ENCODE results near the gene ZNRF3.
"Not testable (repeated sequence)": the region's sequence is repeated elsewhere in the genome, so short reads cannot be mapped to it uniquely, and the experiment has no call there.

ZNRF3 gene

GRCh38 chr22:29080106-29080975 lies 197.0 kb downstream of the ZNRF3 start:
- Mint-ChIP-seq H3K9me3 (no peaks in the 10 kb centered on the region), H3K36me3 (ENCODE audit: low read depth) (no peaks in the 10 kb centered on the region), H3K27me3 (ENCODE audit: low read depth) (peaks cover 49% of the 10 kb centered on the region), H3K4me1 (ENCODE audit: low read depth) (peaks cover 3% of the 10 kb centered on the region), H3K27ac (no peak overlapping the region), H3K4me3 (no peak overlapping the region)
- DNase-seq (ENCODE audit: low spot score), result no peak

DNA sequence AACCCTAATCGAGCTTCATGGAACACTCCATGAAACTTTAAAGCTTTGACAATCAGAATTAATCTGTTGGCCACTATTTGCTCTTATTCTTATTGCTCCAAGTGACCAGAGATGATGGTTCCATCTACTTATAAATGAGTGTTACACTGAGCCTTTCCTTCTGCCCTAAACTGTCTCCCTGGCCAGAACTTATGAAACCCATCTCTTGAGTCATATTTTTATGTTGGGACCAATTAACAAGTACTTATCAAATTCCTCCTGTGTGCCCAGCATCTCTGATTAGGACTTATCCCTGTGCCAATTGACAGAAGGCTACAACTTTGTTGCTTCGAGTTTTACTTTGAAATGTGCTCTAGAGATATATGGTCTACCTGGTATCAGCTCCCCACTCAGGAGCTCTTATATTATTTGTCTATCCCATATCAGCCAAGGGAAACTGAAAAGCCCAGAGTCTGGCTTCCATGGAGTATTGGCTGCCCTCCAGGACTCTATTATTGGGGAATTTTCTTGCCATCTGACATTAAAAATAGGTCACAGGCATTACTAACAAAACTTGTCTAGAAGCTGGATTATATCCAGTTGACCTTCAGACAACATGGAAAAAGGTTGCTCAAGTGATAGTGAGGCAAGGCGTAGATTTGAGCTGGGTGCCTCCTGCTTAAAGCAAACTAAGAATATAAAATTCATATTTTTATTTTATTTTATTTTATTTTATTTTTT lies 198.3 kb downstream of the ZNRF3 start:
- H3K4me1 Mint-ChIP-seq (ENCODE audit: low read depth), result peaks cover 3% of the 10 kb centered on the region
- no peak for DNase-seq (ENCODE audit: low spot score)
- H3K27me3 Mint-ChIP-seq (ENCODE audit: low read depth), result peaks cover 38% of the 10 kb centered on the region
- H3K4me3 Mint-ChIP-seq, result no peak overlapping the region
- no peaks in the 10 kb centered on the region for H3K36me3 Mint-ChIP-seq (ENCODE audit: low read depth)
- no peak overlapping the region for H3K27ac Mint-ChIP-seq
- no peaks in the 10 kb centered on the region for H3K9me3 Mint-ChIP-seq

GRCh38 chr22:29082826-29083545 lies 199.6 kb downstream of the ZNRF3 start:
- Mint-ChIP-seq H3K9me3 (no peaks in the 10 kb centered on the region), H3K4me1 (ENCODE audit: low read depth) (peaks cover 3% of the 10 kb centered on the region), H3K4me3 (no peak overlapping the region), H3K27me3 (ENCODE audit: low read depth) (peaks cover 35% of the 10 kb centered on the region), H3K36me3 (ENCODE audit: low read depth) (no peaks in the 10 kb centered on the region), H3K27ac (no peak overlapping the region)
- DNase-seq (ENCODE audit: low spot score), result no peak

DNA sequence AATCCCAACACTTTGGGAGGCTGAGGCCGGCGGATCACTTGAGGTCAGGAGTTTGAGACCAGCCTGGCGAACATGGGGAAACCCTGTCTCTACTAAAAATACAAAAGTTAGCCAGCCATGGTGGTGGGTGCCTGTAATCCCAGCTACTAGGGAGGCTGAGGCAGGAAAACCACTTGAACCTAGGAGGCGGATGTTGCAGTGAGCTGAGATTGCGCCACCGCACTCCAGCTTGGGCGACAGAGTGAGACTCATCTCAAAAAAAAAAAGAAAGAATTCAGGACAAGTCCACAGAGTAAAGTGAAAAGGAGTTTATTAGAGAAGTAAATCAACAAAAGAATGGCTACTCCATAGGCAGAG lies 200.2 kb downstream of the ZNRF3 start:
- H3K36me3 Mint-ChIP-seq (ENCODE audit: low read depth); H3K4me3 Mint-ChIP-seq; H3K9me3 Mint-ChIP-seq; H3K4me1 Mint-ChIP-seq (ENCODE audit: low read depth); DNase-seq (ENCODE audit: low spot score): not testable (repeated sequence)
- Mint-ChIP-seq H3K27ac (peak overlapping the region; percentile 45), H3K27me3 (ENCODE audit: low read depth) (peaks cover 33% of the 10 kb centered on the region)

GRCh38 chr22:29083933-29084591 lies 200.7 kb downstream of the ZNRF3 start:
- H3K4me3 Mint-ChIP-seq, result no peak overlapping the region
- H3K27me3 Mint-ChIP-seq (ENCODE audit: low read depth), result peaks cover 29% of the 10 kb centered on the region
- peaks cover 3% of the 10 kb centered on the region for H3K4me1 Mint-ChIP-seq (ENCODE audit: low read depth)
- no peak for DNase-seq (ENCODE audit: low spot score)
- H3K27ac Mint-ChIP-seq, result no peak overlapping the region
- H3K36me3 Mint-ChIP-seq (ENCODE audit: low read depth), result no peaks in the 10 kb centered on the region
- no peaks in the 10 kb centered on the region for H3K9me3 Mint-ChIP-seq

GRCh38 chr22:29087012-29087411 lies 203.6 kb downstream of the ZNRF3 start:
- H3K36me3 Mint-ChIP-seq (ENCODE audit: low read depth), result no peaks in the 10 kb centered on the region
- peaks cover 33% of the 10 kb centered on the region for H3K27me3 Mint-ChIP-seq (ENCODE audit: low read depth)
- H3K27ac Mint-ChIP-seq, result no peak overlapping the region
- no peaks in the 10 kb centered on the region for H3K9me3 Mint-ChIP-seq
- peaks cover 3% of the 10 kb centered on the region for H3K4me1 Mint-ChIP-seq (ENCODE audit: low read depth)
- no peak for DNase-seq (ENCODE audit: low spot score)
- no peak overlapping the region for H3K4me3 Mint-ChIP-seq

DNA sequence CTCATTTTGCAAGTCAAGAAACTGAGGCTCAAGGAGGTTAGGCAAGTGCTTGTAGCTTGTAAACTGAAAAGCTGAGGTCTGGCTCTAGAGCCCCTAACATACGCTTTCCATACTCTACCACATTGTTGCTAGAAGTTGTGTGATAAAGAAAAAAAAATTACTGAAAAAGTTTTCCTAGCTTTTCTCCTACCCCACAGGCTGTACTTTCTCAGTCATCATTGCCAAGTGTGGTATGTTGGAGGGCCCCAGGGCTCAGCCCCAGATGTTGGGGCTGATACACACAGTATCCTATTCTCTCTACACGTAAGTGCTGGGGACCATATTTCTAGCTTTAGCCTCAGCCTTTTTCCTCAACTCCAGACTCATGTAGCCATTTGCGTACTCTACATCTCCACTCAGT lies 205.4 kb downstream of the ZNRF3 start:
- Mint-ChIP-seq H3K4me3 (no peak overlapping the region), H3K9me3 (no peaks in the 10 kb centered on the region), H3K27ac (no peak overlapping the region), H3K36me3 (ENCODE audit: low read depth) (no peaks in the 10 kb centered on the region), H3K4me1 (ENCODE audit: low read depth) (peaks cover 3% of the 10 kb centered on the region), H3K27me3 (ENCODE audit: low read depth) (peaks cover 30% of the 10 kb centered on the region)
- no peak for DNase-seq (ENCODE audit: low spot score)

DNA sequence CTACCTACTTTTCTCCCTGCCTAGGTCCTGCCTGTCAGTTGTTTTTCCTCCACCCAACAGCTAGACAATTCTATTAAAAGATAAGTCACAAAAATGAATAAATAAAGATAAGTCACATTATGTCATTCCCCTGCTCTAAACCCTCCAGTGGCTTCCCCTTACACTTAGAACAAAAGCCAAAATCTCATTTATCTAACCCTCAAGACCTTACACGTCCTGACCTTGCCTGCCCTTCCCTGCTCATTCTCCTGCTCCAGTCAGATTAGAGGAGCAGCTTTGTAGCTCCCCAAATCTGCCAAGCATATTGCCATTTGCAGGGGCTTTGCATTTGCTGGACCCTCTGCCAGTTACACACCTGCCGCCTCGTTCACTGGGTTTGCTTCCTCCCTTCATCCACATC lies 206.1 kb downstream of the ZNRF3 start:
- no peak for DNase-seq (ENCODE audit: low spot score)
- Mint-ChIP-seq H3K27me3 (ENCODE audit: low read depth) (peaks cover 34% of the 10 kb centered on the region), H3K9me3 (no peaks in the 10 kb centered on the region), H3K36me3 (ENCODE audit: low read depth) (no peaks in the 10 kb centered on the region), H3K4me1 (ENCODE audit: low read depth) (no peaks in the 10 kb centered on the region), H3K4me3 (no peak overlapping the region), H3K27ac (no peak overlapping the region)

DNA sequence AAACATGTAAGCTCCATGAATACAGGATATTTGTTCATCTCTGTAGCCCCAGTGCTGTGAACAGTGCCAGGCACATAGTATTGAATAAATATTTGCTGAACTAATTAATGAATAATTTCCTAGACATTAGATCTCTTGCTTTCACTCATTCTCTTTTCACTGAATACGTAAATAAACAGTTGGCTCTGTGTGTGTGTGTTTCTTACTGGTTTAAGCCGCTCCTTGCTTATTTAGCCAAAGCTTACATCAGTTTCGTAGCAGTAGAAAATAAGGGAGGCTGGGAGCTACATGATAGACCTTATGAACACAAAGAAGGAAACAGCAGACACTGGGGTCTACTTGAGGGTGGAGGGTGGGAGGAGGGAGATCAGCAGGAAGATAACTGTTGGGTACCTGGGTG lies 206.7 kb downstream of the ZNRF3 start:
- H3K9me3 Mint-ChIP-seq, result no peaks in the 10 kb centered on the region
- no peak for DNase-seq (ENCODE audit: low spot score)
- H3K27ac Mint-ChIP-seq, result no peak overlapping the region
- peaks cover 37% of the 10 kb centered on the region for H3K27me3 Mint-ChIP-seq (ENCODE audit: low read depth)
- no peak overlapping the region for H3K4me3 Mint-ChIP-seq
- no peaks in the 10 kb centered on the region for H3K36me3 Mint-ChIP-seq (ENCODE audit: low read depth)
- H3K4me1 Mint-ChIP-seq (ENCODE audit: low read depth), result no peaks in the 10 kb centered on the region

DNA sequence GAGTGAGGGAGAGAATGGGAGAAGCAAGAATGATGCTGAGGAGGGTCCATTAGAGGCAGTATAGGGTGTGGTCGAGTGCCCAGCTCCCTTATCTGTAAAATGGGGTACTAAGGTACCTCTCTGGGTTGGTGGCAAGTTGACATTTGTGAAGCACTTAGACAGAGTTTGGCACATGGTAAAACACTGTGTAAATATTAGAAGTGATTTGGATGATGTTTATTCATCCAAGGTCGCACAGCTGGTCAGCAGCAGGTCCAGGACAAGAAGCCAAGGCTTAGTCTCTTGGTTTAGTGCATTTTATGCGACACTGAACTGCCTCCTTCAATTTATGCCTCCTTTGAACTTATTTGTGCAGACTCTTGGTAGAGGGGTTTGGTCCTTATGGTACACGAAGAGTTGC lies 208.9 kb downstream of the ZNRF3 start:
- Mint-ChIP-seq H3K27me3 (ENCODE audit: low read depth) (peaks cover 37% of the 10 kb centered on the region), H3K4me1 (ENCODE audit: low read depth) (no peaks in the 10 kb centered on the region)

GRCh38 chr22:29093030-29093429 lies 209.7 kb downstream of the ZNRF3 start:
- no peak overlapping the region for H3K27ac Mint-ChIP-seq
- DNase-seq (ENCODE audit: low spot score), result no peak
- no peaks in the 10 kb centered on the region for H3K9me3 Mint-ChIP-seq
- no peak overlapping the region for H3K4me3 Mint-ChIP-seq
- no peaks in the 10 kb centered on the region for H3K36me3 Mint-ChIP-seq (ENCODE audit: low read depth)
- H3K27me3 Mint-ChIP-seq (ENCODE audit: low read depth), result peaks cover 34% of the 10 kb centered on the region
- no peaks in the 10 kb centered on the region for H3K4me1 Mint-ChIP-seq (ENCODE audit: low read depth)

More for the DNA sequence above, 208.9 kb downstream of the ZNRF3 start:
- no peaks in the 10 kb centered on the region for H3K36me3 Mint-ChIP-seq (ENCODE audit: low read depth)
- no peak overlapping the region for H3K4me3 Mint-ChIP-seq
- no peak for DNase-seq (ENCODE audit: low spot score)
- no peak overlapping the region for H3K27ac Mint-ChIP-seq
- no peaks in the 10 kb centered on the region for H3K9me3 Mint-ChIP-seq

DNA sequence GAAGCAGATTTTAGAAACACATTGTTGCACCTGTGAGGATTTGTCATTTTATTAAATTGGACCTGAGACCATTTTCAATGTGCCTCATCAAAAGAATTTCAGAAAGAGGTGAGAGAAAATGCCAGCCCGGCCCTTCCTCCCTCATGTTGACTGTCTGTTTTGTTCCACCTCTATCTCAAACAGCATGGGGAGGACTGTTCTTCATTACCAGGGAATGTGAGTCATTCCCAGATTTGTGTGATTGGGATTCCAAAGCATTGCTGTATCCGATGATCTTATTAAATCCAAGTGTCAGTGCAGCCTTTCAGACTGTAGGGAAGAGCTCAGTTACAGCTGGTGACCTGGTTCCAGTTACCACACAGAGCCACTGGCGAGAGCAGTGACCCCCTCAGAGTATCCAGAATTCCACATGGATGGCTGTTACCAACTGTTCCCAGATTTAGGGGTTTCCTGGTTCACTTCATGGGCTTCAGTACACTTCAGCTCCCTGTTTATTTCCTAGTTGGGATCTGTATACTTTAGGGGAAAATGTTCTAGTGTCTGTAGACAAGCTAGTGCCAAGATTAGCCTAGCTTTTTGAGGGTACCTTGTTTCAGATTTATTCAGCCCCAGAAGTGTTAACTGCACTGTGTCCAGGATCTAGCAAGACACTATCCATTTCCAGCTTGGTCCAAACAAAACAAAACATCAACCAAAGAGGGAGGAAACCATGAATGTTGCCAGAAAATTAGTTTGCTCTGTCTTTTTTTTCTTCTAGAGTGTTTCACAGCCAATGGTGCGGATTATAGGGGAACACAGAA lies 210.3 kb downstream of the ZNRF3 start:
- Mint-ChIP-seq H3K27ac (no peak overlapping the region), H3K27me3 (ENCODE audit: low read depth) (peaks cover 33% of the 10 kb centered on the region), H3K4me1 (ENCODE audit: low read depth) (no peaks in the 10 kb centered on the region), H3K36me3 (ENCODE audit: low read depth) (no peaks in the 10 kb centered on the region), H3K4me3 (no peak overlapping the region), H3K9me3 (no peaks in the 10 kb centered on the region)
- DNase-seq (ENCODE audit: low spot score), result no peak

DNA sequence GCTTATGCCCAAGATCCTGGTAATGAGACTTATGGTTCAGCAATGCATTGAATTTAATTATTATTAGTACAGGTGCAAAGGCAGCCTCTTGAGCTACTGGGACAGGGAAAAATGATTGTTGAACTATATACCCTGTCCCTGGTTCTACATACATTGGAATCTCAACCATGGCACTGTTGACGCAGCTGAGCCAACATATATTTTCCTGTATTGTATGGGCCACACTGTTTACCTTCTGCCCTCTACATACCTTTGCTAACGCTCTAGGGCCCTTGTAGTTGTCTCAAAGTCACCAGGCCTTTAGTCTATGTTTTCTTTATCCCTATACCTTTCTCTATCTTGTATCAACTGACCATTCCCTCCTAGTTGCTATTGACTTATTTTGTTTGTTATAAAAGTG lies 212.1 kb downstream of the ZNRF3 start:
- H3K9me3 Mint-ChIP-seq, result no peaks in the 10 kb centered on the region
- DNase-seq (ENCODE audit: low spot score), result no peak
- no peaks in the 10 kb centered on the region for H3K4me1 Mint-ChIP-seq (ENCODE audit: low read depth)
- no peak overlapping the region for H3K27ac Mint-ChIP-seq
- H3K27me3 Mint-ChIP-seq (ENCODE audit: low read depth), result peaks cover 21% of the 10 kb centered on the region
- H3K4me3 Mint-ChIP-seq, result no peak overlapping the region
- no peaks in the 10 kb centered on the region for H3K36me3 Mint-ChIP-seq (ENCODE audit: low read depth)
